HG03378 (cell line): ENCODE data around the gene UVSSA.

Experiments used
- ATAC-seq: cut with Tn5 transposase; IDR thresholded peaks from one replicate; pipeline ENCODE4 v1.9.1; 2021; ENCODE audit warnings: mild to moderate bottlenecking, moderate library complexity; ENCODE audit not compliant: unreplicated experiment

UVSSA gene

DNA sequence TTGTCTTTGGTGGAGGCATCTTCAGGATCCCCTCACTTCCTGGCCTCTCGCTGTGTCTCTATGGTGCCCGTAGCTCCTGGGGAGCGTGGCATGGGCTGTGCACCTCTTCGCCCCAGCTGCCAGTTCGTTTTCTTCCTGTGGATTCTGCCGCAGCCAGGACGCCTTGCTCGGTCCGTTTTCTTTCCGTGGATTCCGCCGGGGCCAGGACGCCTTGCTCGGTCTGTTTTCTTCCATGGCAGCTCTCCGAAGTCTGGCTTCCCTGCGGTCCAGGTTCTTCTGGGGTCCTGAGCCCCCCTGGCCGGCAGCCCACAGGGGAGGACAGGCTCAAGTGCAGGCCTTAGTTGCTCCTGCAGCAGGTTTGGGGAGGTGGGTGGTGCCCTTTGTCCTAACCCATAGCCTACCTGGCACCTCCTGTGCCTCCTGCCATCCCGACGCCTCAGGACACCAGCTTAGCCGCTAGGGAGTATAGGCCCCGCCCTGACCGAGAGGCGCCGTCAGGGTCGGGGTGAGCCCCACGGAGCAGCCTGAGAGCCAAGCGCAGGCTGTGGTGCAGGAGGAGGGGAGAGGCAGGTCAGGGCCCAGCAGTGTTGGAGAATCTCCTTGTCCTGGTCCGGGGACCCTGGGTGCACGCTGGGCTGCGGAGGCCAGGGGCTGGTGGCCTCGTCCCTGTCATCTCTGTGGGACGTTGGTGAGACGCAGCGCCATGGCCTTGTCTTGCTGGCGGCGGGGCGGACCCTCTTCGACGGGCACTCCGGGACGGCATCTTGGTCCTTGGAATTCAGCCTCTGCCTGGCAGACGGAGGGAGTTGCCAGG is 27.1 kb downstream of the UVSSA start:
- no peak for ATAC-seq

DNA sequence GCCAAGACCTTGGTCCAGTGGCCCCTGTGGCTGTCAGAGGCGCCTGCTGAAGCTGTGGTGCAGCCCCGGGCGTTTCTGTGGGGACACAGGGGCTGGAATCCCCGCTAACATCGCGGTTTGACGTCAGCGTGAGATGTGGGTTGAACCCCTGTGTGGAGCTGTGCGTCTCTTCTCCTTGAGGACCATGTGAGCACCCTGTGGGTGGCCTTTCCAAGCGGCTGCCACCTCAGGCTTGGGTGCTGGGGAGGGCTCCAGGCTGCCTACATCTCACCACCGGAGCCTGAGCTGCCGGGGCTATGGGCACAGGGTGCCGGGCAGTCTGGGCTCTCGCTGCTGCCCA is 27.7 kb downstream of the UVSSA start:
- ATAC-seq, result no peak

DNA sequence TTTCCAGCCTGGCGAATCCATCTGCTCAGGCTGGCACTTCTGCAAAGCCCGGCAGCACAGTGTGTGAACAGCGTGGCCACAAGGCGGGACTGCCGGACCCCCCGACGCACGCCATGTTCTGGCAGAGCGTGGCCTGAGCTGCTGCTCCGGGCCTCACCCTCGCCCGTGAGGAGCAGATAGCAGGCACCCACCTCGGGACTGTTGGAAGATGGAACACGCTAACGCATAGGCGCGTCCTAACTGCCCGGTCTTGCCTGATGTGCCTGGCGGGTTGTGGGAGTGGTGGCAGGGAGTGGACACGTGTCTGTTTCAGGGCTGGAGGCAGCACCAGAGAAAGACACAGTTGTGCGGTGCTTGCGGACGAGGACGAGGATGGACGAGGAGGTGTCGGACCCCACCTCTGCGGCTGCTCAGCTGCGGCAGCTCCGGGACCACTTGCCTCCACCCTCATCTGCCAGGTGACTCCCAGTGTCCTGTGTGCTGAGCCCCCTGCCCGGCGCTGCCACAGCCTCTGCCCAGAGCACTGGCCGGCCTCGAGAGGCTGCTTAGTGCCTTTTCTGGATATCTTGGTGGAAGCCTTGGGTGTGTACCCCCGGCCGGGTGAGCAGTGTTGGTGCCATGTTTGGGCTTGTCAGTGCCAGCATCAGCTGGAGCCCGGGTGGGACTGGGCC is 28.2 kb downstream of the UVSSA start:
- ATAC-seq, result no peak

DNA sequence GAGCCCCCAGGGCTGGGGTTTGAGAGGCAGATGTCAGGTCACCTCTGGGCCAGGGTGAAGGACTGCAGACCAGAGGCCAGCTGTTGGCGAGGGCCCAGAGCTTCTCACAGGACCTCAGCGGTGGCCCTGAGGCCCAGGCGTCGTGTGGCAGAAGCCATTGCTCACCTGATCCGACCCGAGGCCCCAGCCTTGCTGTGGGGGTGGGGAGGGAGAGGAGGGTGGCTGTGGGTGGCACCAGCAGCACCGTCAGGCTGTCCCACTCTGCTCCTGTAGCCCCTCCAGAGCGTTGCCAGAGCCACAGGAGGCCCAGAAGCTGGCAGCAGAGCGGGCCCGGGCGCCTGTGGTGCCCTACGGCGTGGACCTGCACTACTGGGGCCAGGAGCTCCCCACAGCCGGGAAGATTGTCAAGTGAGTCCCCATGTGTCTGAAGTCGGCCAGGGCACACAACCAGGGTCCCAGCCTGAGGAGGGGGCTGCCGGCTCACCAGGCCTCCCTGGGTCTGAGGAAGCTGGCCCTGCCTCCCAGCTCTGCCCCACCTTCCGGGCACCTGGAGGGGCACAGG is 28.8 kb downstream of the UVSSA start:
- no peak for ATAC-seq

DNA sequence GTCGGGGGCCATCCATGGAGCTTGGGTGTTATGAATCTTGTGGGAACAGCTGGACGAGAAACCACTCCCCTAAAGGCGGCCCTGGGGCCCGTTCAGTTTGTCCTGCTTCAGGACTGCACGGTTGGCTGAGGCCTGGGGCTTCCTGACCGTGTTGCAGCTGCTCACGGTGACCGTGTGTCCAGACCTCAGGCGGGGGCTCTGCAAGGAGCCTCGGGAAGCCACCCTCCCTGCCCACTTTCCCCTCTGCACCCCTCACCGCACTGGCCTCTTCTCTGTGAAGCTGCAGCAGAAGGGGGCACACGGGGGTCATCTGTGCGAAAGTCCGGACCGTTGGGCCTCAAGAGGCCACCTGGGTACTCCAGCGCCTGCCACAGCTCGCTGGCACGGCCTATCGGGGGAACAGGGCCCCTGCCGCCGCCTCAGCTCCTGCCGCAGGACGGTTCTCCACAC is 29.4 kb downstream of the UVSSA start:
- no peak for ATAC-seq

DNA sequence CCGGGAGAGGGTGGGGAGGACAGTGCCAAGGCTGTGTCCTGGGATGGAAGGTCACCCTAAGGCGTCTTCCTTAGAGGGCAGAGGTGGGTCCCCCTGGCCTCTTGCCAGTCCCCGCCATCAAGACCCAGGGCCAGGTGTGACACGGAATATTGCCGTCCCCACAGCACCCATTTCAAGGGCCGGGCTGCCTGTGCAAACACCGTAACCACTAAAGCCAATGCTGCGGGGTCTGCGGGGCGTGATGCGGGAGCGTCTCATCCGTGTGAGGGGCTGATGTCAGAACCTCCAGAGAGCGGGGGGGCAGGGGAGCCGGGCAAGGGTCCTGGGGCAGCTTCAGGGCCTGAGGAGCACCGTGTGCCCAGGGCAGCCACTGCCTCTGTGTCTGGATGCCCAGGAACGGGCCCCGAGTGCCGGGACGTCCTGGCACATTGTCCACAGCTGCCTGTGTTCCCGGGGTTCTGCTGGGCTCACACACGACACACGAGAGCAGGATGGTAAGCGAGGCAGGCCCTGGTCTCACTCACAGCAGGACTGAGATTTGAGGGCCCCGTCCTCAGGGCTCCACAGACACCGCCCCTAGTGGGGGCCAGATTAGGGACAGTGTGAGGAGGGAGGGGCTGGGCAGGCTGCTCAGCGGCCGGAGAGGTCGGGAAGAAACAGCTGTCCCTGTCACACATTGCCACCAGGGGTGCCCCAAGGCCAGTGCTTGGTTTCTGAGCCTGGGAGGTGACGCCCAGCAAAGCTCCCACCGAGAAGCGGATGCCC is 30.0 kb downstream of the UVSSA start:
- ATAC-seq, result no peak

DNA sequence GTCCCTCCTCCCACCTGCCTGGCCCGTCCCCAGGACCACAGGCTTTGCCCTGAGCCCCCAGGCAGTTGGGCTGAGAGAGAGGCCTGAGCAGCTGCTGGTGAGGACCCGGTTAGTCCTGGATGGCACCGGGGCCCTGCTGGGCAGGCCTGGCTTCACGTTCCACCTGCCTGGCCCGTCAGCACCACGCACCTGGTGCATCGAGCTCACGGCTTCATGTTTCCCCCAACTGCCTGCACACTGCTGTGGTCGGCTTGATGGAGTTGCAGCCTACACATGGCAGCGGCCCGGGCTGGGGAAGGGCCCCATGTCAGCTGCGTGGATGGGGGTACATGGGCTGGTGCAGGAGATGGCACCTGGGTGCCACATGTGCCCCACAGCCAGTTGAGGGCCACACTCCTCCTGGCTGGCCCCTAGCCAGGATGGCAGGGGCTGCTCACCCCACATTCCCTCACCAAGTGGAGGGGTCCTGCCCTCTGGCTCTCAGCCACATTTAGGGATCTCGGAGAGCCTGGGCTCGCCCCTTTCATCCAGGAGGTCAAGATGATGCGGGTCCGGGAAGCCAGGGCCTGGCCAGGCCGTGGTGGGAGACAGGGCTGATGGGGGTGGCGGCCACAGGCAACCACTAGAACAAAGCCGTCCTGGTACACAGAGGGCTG is 30.7 kb downstream of the UVSSA start:
- no peak for ATAC-seq

DNA sequence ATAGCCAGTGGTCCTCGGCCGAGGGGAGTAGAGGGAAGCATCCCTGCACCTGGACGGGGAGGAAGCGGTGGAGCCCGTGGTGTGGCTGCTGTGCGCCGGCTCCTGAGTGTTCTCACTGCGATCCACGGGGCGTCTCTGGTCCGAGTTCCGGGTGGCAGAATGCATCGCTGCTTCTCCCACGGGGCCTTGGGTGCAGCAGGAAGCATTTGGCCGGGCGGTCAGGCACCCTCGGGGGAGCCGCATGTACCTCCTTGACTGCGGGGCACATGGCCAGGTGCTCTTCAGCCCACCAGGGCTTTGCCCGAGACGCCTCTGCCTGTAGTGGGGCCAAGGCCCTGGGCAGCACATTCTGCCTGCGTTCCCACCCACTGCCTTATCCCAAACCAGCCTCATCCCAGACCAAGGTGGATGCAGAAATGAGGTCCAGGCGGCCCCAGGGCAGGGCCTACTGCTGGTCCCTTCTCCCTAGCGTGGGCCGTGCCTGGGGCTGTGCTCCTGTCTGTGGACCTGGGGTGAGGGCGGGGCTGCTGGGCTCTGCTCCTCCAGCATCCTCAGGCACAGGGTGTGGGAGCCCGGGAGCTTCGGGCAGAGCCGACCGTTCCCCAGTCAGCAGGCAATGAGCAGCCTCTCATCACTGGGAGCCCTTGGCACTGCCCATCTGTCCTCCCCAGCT is 31.7 kb downstream of the UVSSA start:
- ATAC-seq, result no peak

DNA sequence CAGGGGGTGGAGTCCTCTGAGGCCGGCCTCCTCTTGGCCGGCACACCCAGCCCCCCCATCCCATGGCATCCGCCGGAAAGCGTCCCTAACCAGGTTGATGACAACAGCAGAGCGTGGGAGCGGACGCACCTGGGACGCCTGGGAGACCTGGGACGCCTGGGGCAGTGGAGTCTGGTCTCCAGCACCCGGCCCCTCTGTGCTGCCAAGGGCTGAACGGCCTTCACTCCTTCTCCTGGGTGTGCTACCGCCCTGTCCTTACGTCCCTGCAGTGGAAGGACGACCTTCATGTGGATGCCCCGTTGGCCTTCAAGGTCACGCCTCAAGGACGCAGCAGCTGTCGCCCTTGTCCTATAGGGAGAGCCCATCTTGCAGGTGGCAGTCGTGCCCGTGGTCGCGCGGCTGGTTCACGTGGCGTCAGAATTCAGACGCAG is 32.4 kb downstream of the UVSSA start:
- ATAC-seq, result no peak

DNA sequence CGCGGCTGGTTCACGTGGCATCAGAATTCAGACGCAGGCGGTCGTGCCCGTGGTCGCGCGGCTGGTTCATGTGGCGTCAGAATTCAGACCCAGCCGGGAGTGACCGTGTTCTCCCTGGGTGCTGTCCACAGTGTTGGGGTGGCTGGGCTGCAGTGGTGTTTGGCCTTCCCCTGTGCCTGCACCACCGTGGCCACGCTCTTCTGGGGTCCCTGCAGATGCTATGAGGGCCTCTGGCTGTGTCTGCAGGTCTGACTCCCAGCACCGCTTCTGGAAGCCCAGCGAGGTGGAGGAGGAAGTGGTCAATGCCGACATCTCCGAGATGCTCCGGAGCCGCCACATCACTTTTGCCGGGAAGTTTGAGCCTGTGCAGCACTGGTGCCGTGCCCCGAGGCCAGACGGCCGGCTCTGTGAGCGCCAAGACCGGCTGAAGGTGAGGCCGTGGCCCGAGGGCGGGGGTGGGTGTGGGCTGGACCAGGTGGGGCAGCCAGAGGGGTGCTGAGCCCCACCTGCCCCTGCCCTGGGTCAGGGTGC is 32.9 kb downstream of the UVSSA start:
- ATAC-seq, result no peak

DNA sequence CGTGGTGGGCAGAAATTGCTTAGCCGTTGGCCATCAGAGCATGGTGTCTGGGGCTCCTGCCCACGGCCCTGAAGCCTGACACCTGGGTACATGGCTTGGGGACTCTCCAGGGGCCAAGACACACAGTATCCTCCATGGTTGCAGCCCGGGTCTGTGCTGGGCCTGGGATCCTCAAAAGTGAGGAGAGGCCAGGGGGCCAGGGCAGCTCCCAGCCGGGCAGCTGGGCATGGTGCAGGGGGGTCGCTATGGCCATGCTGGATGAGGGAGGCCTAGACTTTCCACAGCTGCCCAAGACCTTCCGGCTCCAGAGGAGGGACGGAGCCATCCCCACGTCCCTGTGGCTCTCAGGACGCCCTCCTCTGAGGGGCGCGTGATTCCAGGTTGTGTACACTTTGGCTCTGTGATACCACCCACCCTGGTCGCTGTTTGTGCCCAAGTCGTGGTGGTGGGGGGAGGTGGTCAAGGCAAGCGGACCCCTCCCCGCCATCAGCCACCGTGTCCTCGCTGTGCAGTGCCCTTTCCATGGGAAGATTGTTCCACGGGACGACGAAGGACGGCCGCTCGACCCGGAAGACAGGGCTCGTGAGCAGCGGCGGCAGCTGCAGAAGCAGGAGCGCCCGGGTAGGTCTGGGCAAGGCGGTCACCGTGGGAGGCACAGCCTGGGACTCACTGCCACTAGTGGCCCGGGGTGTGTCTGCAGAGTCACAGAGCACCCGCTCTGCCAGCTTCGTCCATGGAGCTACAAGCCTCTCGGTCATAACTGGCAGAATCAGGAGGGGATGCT is 33.6 kb downstream of the UVSSA start:
- no peak for ATAC-seq

DNA sequence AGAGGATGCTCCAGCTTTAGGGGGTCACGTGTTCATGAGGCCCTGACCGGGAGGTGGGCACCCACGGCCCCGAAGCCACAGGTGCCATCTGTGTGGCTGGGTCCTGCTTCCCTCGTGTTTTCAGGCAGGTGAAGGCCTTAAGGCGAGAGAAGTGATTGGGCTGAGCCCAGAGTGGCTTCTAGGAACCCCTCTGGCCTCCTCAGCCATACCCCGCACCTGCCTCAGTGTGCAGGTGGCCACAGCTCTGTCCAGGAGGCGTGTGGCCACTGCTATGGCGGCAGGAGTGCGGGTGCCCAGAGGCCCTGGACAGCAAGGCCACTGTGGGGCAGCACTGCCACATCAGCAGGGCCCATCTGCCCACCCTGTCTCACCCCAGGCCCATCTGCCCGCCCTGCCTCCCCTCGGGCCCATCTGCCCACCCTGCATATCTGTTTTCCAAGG is 34.2 kb downstream of the UVSSA start:
- no peak for ATAC-seq

DNA sequence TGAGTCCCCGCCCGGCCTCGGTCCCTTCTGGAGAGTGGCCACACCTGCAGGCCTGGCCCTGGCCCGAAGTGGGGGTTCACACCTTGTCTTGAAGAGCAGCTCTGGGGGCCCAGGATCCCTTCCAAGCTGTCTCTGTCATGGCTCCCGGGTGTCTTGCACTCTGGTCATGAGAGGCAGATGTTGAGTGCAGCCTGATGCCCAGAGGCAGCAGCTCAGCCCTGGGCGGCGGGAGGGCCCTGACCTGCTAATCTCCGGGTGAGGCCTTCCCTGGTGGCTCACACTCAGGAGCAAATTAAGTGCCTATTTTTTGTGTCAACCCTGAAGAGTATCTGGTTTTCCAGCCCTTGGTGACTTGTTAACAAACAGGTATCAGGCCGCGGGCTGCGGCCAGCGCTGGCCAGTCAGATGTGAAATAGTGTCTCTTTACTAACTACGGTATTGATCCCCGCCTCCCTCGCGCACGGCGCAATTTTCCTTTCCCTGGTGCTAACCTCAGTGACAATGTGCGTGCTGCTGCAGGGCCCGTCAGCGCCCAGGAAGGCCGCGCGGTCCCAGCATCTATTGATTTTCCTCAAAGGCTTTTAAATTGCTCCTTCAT is 35.0 kb downstream of the UVSSA start:
- ATAC-seq, result no peak

DNA sequence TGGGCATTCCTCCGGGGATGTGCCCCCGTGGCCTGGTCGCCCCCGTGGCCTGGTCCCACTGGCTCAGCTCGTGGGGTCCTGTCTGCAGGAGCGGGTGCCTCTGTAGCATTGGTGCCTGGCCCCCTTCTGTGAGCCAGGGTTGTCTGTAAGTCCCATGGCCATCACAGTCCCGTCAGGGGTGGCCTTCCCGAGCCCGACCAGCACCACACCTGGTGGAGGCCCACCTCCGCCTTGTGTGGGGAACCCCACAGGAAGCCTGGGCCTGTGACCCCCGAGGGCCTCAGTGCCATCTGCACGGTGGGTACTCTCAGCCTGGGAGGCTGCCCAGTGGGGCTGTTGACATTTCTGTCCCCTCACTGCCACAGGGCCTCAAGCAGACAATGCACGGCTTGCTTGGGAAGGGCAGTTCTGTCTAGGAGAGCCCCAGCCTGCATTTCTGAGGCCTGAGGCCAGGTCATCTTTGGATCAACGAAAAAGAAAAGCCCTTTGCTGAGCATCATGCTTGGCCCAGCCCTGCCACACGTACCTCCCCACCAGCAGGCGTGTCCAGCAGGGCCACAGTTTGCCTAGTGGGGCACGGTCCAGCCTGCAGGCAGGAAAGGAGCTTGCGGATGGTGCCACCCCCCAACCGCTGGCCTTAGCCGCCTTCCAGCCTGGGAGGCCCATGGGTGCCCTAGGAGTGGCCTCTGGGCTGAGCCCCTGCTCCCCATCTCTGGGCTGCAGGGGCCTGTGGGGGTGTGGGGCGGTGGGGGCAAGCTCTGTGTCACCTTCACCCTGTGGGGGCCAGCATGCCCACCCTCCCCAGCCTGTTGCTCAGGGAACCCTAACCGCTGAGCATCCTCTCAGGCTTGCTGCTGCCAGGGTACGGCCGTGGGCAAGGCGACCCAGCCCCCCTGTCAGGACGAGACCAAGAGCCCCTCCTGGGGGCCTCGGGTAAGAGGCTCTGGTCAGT is 36.0 kb downstream of the UVSSA start:
- no peak for ATAC-seq

DNA sequence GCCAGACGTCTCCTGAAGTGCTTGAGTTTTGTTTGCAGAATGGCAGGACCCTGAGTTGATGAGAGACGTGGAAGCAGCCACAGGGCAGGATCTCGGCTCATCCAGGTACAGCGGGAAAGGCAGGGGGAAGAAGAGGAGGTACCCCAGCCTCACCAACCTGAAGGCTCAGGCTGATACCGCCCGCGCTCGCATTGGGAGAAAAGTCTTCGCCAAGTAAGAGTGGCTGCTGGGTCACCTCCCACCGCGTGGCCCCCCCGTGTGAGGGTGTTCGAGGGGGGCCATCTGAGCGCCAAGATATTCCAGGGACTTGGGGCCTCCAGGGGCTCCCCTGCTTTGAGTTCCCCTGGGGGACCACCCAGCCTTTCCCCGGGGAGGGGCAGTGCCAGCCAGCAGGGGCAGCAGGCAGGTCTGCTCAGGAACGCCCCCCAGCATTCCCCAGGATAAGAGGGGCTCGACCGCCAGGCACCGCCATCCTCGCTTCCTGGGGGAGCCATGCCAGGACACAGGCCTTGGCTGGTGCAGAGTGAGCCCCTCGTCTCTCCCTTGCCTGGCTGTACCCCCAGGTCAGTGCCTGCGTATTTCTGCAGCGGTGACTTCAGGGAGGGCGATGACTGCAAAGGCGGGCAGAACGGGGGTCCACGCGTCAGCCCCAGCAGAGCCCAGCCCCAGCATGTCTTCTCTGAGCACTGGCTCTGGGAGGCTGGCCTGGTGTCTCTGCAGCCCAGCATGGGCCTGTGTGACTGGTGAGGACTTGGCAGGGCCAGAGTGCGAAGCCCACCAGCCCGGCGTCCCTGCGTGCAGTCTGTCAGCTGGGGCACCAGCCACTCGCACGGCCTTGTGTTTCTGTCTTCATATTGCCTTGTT is 37.0 kb downstream of the UVSSA start:
- ATAC-seq, result no peak

DNA sequence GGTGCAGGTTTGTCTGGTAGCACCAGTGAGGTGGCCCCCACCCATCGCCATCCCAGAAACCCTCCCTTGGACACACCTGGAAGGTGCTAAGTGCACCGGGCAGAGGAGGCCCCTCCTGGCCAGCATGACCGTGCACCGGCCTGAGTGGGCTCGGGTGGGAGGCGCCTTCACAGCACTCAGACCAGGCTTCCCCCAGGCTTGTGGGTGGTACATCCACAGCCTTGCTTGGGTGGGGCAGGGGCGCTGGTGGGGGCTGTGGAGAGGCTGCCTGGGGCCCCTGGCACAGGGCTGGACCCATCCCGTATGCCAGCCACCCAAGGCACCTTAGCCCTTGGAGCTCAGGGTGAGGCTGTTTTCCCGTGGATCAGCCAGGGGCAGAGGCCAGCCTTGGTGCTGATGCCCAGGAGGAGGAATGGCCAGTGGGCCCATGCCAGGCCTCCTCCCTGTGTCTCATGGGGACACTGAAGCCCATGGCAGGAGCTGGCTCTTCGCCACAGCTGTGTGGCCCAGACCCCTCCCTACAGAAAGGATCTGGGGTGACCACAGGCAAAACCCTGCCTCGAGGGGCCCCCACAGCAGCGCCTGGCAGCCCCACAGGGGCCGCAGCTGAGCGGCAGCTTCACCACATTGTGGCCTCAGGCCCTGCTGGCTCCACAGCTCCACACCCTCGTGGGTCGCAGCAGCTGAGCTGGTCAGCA is 37.8 kb downstream of the UVSSA start:
- ATAC-seq, result no peak
